ENCODE results near the gene C4orf46.

Gene C4orf46

DNA sequence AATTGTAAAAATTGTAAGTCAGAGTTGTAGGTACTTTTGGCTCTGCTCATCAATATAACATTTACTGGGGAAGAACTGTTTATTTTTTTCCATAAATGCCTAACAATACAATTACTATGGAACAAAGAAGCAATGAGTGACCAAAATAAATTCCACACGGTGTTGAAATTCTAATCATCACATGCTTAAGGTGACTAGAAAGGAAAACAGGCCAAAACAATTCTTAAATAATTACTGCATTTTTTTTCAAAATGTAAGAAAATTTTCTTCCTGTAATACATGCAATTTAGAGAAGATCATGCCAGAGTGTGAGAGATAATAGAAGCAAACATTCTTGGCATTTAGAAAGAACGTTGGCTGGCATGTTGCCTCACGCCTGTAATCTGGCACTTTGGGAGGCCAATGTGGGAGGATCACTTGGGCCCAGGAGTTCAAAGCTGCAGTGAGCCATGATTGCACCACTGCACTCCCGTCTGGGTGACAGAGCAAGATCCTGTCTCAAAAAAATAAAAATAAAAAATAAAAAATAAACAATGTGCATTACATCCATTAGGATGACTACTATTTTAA is 22.5 kb downstream of the C4orf46 start:
- H3K36me3 ChIP-seq (ENCODE audit: insufficient read depth, low read length): no peaks in the 10 kb centered on the region
- no peak overlapping the region for H3K4me3 ChIP-seq (ENCODE audit: low read length)
- H3K9me3 ChIP-seq (replicated peaks; ENCODE audit: low read length): no peaks in the 10 kb centered on the region
- no peak overlapping the region for H3K9ac ChIP-seq (ENCODE audit: low read depth, low read length)
- no peak overlapping the region for H3K4me2 ChIP-seq (ENCODE audit: low read length)
- H3K4me1 ChIP-seq (ENCODE audit: control insufficient read depth, insufficient read depth, low read length): peaks cover 16% of the 10 kb centered on the region
- H3K27me3 ChIP-seq (ENCODE audit: control insufficient read depth, insufficient read depth, low read length): no peaks in the 10 kb centered on the region

DNA sequence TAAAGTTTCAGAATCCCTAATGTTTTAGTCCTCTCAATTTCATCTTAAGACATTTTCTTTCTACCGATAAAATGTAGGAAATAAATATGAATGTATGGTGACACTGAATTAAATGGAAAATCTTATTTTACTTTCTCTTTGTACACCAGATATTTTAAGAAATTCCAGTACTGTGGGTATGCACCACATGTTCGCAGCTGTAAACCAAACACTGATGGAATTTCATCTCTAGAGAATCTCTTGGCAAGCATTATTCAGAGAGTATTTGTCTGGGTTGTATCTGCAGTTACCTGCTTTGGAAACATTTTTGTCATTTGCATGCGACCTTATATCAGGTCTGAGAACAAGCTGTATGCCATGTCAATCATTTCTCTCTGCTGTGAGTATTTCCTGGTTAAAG is 26.9 kb downstream of the C4orf46 start:
- H3K27me3 ChIP-seq (ENCODE audit: control insufficient read depth, insufficient read depth, low read length): no peaks in the 10 kb centered on the region
- no peaks in the 10 kb centered on the region for H3K9me3 ChIP-seq (replicated peaks; ENCODE audit: low read length)
- no peak overlapping the region for H3K9ac ChIP-seq (ENCODE audit: low read depth, low read length)
- peak overlapping the region; percentile 70 for H3K4me2 ChIP-seq (ENCODE audit: low read length)
- no peaks in the 10 kb centered on the region for H3K36me3 ChIP-seq (ENCODE audit: insufficient read depth, low read length)
- peaks cover 8% of the 10 kb centered on the region for H3K4me1 ChIP-seq (ENCODE audit: control insufficient read depth, insufficient read depth, low read length)
- H3K4me3 ChIP-seq (ENCODE audit: low read length): peak overlapping the region; percentile 24

DNA sequence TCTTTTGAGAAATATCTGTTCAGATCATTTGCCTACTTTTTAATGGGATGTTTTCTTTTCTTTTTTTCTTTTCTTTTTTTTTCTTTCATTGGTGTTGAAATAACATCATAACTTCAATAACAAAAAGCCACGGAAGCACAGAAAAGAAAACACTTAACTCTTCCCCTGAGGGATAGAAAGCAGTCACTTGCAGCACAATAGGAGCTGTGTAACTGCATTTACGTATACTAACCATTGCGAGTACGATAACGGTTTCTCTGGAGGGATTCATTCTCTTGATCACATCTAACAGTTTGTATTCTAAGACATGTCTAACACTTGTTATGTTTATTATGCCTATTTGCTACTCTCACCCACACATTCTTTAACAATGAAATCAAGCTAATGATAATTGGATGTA is 27.3 kb downstream of the C4orf46 start:
- H3K4me2 ChIP-seq (ENCODE audit: low read length): peak overlapping the region; percentile 70
- H3K4me1 ChIP-seq (ENCODE audit: control insufficient read depth, insufficient read depth, low read length): peaks cover 8% of the 10 kb centered on the region
- H3K27me3 ChIP-seq (ENCODE audit: control insufficient read depth, insufficient read depth, low read length): no peaks in the 10 kb centered on the region
- no peaks in the 10 kb centered on the region for H3K9me3 ChIP-seq (replicated peaks; ENCODE audit: low read length)
- no peak overlapping the region for H3K9ac ChIP-seq (ENCODE audit: low read depth, low read length)
- H3K4me3 ChIP-seq (ENCODE audit: low read length): peak overlapping the region; percentile 24
- H3K36me3 ChIP-seq (ENCODE audit: insufficient read depth, low read length): no peaks in the 10 kb centered on the region

DNA sequence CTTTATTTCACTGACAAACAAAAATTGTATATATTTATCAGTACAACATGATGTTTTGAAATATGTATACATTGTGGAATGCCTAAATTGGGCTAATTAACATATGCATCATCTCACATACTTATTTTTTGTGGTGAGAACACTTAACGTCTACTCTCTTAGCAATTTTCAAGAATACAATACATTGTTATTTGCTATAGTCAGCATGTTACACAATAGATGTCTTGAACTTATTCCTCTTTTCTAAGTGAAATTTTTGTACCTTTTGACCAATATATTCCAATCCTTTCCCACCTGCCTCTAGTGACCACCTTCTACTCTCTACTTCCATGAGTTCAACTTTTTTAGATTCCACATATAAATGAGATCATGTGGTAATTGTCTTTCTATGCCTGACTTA is 35.1 kb downstream of the C4orf46 start:
- Histone ChIP-seq H3K4me2 (ENCODE audit: low read length) (no peak overlapping the region), H3K27me3 (ENCODE audit: control insufficient read depth, insufficient read depth, low read length) (no peaks in the 10 kb centered on the region), H3K4me1 (ENCODE audit: control insufficient read depth, insufficient read depth, low read length) (no peaks in the 10 kb centered on the region), H3K9ac (ENCODE audit: low read depth, low read length) (no peak overlapping the region), H3K36me3 (ENCODE audit: insufficient read depth, low read length) (no peaks in the 10 kb centered on the region), H3K9me3 (replicated peaks; ENCODE audit: low read length) (no peaks in the 10 kb centered on the region), H3K4me3 (ENCODE audit: low read length) (no peak overlapping the region)

DNA sequence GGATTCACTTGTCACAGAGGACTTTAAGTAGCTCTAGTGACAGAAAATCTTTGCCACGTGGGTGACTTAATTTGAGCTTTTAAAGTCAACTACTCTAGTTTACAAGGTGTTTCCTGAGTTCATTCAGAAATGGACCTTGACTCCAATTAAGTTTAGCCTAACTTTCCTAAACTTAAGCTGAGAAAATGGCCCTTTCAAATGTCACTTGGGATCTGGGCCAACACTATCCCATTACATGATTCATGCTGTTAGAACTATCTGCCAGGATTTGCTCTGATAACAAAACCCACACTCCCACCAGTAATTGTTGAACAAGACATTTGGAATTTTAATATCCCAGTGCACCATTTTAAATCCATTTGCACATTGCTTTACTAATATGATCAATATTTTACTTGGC is 40.8 kb downstream of the C4orf46 start:
- Histone ChIP-seq H3K4me1 (ENCODE audit: control insufficient read depth, insufficient read depth, low read length) (peaks cover 6% of the 10 kb centered on the region), H3K4me3 (ENCODE audit: low read length) (no peak overlapping the region), H3K27me3 (ENCODE audit: control insufficient read depth, insufficient read depth, low read length) (no peaks in the 10 kb centered on the region), H3K9me3 (replicated peaks; ENCODE audit: low read length) (no peaks in the 10 kb centered on the region), H3K4me2 (ENCODE audit: low read length) (no peak overlapping the region), H3K36me3 (ENCODE audit: insufficient read depth, low read length) (no peaks in the 10 kb centered on the region), H3K9ac (ENCODE audit: low read depth, low read length) (no peak overlapping the region)

DNA sequence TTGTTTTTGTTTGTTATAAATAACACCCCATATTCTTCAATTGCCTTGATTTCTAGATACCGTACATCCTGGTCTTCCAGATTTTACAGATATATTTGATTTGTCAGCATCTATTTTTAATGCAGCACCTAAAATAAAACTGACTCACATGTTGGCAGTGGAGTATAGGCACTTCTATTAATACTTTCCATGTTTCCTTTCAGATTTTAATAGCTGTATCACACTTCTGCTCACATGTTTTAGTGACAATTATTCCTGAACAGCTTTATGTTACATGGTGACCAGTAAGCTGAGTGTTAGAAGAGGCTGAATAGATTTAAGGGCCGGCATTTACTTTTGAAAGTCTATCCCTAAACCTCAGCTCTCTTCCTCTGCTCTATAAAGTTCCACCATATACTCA is 46.1 kb downstream of the C4orf46 start:
- H3K9ac ChIP-seq (ENCODE audit: low read depth, low read length): no peak overlapping the region
- H3K4me3 ChIP-seq (ENCODE audit: low read length): no peak overlapping the region
- H3K36me3 ChIP-seq (ENCODE audit: insufficient read depth, low read length): no peaks in the 10 kb centered on the region
- H3K4me1 ChIP-seq (ENCODE audit: control insufficient read depth, insufficient read depth, low read length): no peaks in the 10 kb centered on the region
- H3K9me3 ChIP-seq (replicated peaks; ENCODE audit: low read length): no peaks in the 10 kb centered on the region
- no peak overlapping the region for H3K4me2 ChIP-seq (ENCODE audit: low read length)
- no peaks in the 10 kb centered on the region for H3K27me3 ChIP-seq (ENCODE audit: control insufficient read depth, insufficient read depth, low read length)

DNA sequence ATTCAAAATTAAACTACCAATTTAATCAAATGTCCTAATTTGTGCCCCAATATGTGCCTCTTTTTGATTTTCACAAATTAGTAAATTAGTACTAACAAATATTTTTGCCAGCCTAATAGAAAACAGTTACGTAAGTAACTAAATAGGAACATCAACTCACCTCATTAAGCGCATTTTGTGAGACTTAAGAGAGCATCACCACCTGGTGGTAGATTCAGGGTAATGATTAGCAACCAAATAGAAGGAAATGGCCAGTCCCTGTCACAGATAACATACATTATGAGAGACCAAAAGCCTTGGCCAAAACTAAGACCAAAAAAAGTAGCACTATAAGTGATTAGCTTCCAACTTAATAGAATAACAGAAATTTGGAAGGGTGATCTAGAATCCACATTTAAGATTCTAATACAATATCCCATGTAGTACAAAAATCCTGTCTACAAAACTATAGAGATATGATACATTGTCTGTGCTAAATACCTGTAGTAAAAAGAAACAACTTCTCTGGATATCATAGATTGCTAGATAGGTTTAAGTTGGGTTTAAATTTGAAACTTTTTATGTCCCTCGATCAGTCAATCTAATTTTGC is 46.7 kb downstream of the C4orf46 start:
- Histone ChIP-seq H3K4me2 (ENCODE audit: low read length) (no peak overlapping the region), H3K4me3 (ENCODE audit: low read length) (no peak overlapping the region)

DNA sequence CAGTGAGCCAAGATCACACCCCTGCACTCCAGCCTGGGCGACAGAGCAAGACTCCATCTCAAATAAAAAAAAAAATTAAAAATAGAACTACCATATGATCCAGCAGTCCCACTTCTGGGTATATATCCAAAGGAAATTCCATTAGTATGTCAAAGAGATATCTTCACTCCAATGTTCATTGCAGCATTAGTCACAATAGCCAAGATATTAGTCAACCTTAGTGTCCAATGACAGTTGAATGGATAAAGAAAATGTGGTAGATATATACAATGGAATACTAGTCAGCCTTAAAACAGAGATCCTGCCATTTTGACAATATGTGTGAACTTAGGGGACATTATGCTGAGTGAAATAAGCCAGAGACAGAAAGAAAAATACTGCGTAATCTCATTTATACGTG is 49.4 kb downstream of the C4orf46 start:
- peaks cover 6% of the 10 kb centered on the region for H3K4me1 ChIP-seq (ENCODE audit: control insufficient read depth, insufficient read depth, low read length)
- H3K27me3 ChIP-seq (ENCODE audit: control insufficient read depth, insufficient read depth, low read length): no peaks in the 10 kb centered on the region
- no peaks in the 10 kb centered on the region for H3K9me3 ChIP-seq (replicated peaks; ENCODE audit: low read length)
- H3K9ac ChIP-seq (ENCODE audit: low read depth, low read length): no peak overlapping the region
- no peak overlapping the region for H3K4me3 ChIP-seq (ENCODE audit: low read length)
- no peaks in the 10 kb centered on the region for H3K36me3 ChIP-seq (ENCODE audit: insufficient read depth, low read length)
- H3K4me2 ChIP-seq (ENCODE audit: low read length): no peak overlapping the region

More for the DNA sequence above, 46.7 kb downstream of the C4orf46 start:
- no peaks in the 10 kb centered on the region for H3K9me3 ChIP-seq (replicated peaks; ENCODE audit: low read length)
- no peaks in the 10 kb centered on the region for H3K36me3 ChIP-seq (ENCODE audit: insufficient read depth, low read length)
- no peaks in the 10 kb centered on the region for H3K27me3 ChIP-seq (ENCODE audit: control insufficient read depth, insufficient read depth, low read length)
- no peak overlapping the region for H3K9ac ChIP-seq (ENCODE audit: low read depth, low read length)
- H3K4me1 ChIP-seq (ENCODE audit: control insufficient read depth, insufficient read depth, low read length): no peaks in the 10 kb centered on the region

DNA sequence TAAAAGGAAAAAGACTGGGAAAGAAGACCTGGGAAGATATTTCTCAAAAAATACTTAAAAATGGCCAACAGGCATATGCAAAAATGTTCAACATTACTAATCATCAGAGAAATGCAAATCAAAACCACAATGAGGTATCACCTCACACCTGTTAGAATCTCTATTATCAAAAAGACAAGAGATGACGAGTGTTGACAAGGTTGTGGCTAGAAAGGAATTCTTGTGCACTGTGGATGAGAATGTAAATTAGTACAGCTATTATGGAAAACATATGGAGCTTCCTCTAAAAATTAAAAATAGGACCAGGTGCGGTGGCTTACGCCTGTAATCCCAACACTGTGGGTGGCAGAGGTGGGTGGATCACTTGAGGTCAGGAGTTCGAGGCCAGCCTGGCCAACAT is 50.0 kb downstream of the C4orf46 start:
- no peak overlapping the region for H3K4me3 ChIP-seq (ENCODE audit: low read length)
- H3K9me3 ChIP-seq (replicated peaks; ENCODE audit: low read length): no peaks in the 10 kb centered on the region
- no peak overlapping the region for H3K4me2 ChIP-seq (ENCODE audit: low read length)
- no peaks in the 10 kb centered on the region for H3K36me3 ChIP-seq (ENCODE audit: insufficient read depth, low read length)
- no peaks in the 10 kb centered on the region for H3K27me3 ChIP-seq (ENCODE audit: control insufficient read depth, insufficient read depth, low read length)
- H3K9ac ChIP-seq (ENCODE audit: low read depth, low read length): no peak overlapping the region
- peaks cover 6% of the 10 kb centered on the region for H3K4me1 ChIP-seq (ENCODE audit: control insufficient read depth, insufficient read depth, low read length)

DNA sequence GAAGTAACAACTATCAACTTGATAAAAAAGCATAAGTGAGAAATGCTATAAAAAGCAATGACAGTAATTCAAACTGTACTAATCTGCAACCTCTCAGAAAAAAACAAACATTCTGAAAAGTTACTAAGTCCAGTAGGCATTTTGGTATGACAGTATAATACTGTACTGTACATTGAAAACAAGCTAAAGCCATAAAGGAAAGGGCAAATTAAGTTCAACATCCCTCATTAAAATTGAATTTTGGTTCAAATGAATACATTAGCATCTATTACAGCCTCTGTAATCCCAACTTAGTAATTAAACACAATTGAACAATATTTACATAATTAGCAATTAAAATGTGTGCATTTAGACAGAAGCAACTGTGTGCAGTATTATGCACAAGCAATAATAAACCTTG is 53.7 kb downstream of the C4orf46 start:
- Histone ChIP-seq H3K9me3 (replicated peaks; ENCODE audit: low read length) (no peaks in the 10 kb centered on the region), H3K4me3 (ENCODE audit: low read length) (no peak overlapping the region), H3K27me3 (ENCODE audit: control insufficient read depth, insufficient read depth, low read length) (no peaks in the 10 kb centered on the region), H3K9ac (ENCODE audit: low read depth, low read length) (no peak overlapping the region), H3K4me2 (ENCODE audit: low read length) (no peak overlapping the region), H3K36me3 (ENCODE audit: insufficient read depth, low read length) (no peaks in the 10 kb centered on the region), H3K4me1 (ENCODE audit: control insufficient read depth, insufficient read depth, low read length) (peaks cover 6% of the 10 kb centered on the region)
